HepG2 (cell line): Measurements from ENCODE around the gene ASTN2. TPM values are rescaled to one million over a fixed set of nuclear protein-coding genes. Genes with fewer than 3 reads are reported as not detected.
A peak's percentile ranks its signal among the peaks of the same experiment; 100 is the strongest.

Source experiments
- FOXA3 ChIP-seq: IDR thresholded peaks from 2 replicates; pipeline ENCODE4 v1.6.1; 2016; ENCODE audit warnings: missing genetic modification reagents, missing compliant biosample characterization
- JARID2 ChIP-seq: sonication (generic); formaldehyde crosslinking; IDR thresholded peaks from 2 replicates; pipeline ENCODE4 v1.8.1; 2023; ENCODE audit warnings: missing genetic modification reagents, inconsistent platforms; ENCODE audit not compliant: insufficient replicate concordance
- NFATC3 ChIP-seq: sonication (generic); formaldehyde crosslinking; IDR thresholded peaks from 2 replicates; pipeline ENCODE4 v1.5.1; 2020; ENCODE audit warnings: mild to moderate bottlenecking, missing genetic modification reagents
- NFKB2 ChIP-seq: sonication (generic); formaldehyde crosslinking; IDR thresholded peaks from 2 replicates; pipeline ENCODE4 v1.4.0; 2020; ENCODE audit warnings: missing genetic modification reagents, borderline replicate concordance
- RFX5 ChIP-seq: IDR thresholded peaks from 2 replicates; pipeline ENCODE4 v1.6.1; 2011; ENCODE audit warnings: low read depth, low read length, improper control_type of control experiment
- SMYD3 ChIP-seq: sonication (generic); formaldehyde crosslinking; IDR thresholded peaks from 2 replicates; pipeline ENCODE4 v1.8.1; 2023; ENCODE audit warnings: mild to moderate bottlenecking, missing genetic modification reagents
- SNRNP70 ChIP-seq: fragments of 200-400 bp; formaldehyde crosslinking; IDR thresholded peaks from 2 replicates; pipeline ENCODE4 v1.6.1; 2017; ENCODE audit warnings: mild to moderate bottlenecking, low read depth, low read length, moderate library complexity
- SPEN ChIP-seq: sonication (generic); formaldehyde crosslinking; IDR thresholded peaks from 2 replicates; pipeline ENCODE4 v1.5.1; 2020; ENCODE audit warnings: low read depth, mild to moderate bottlenecking, missing genetic modification reagents
- XRCC5 ChIP-seq: fragments of 200-400 bp; formaldehyde crosslinking; optimal IDR thresholded peaks from 2 replicates; pipeline ENCODE3; 2017; ENCODE audit warnings: mild to moderate bottlenecking, low read length
- ZFP36L1 ChIP-seq: sonication (generic); formaldehyde crosslinking; IDR thresholded peaks from 2 replicates; pipeline ENCODE4 v1.8.0; 2022; ENCODE audit warnings: mild to moderate bottlenecking, missing genetic modification reagents, moderate library complexity
- ZNF12 ChIP-seq: sonication (generic); formaldehyde crosslinking; IDR thresholded peaks from 2 replicates; pipeline ENCODE4 v1.5.0; 2020; ENCODE audit warnings: missing genetic modification reagents
- ZNF136 ChIP-seq: sonication (generic); formaldehyde crosslinking; IDR thresholded peaks from 2 replicates; pipeline ENCODE4 v1.8.1; 2022; ENCODE audit warnings: low read depth, mild to moderate bottlenecking, moderate library complexity, missing genetic modification reagents
- ZNF431 ChIP-seq: sonication (generic); formaldehyde crosslinking; IDR thresholded peaks from 2 replicates; pipeline ENCODE4 v1.9.0; 2022; ENCODE audit warnings: missing genetic modification reagents, low read depth, mild to moderate bottlenecking, borderline replicate concordance
- ZNF441 ChIP-seq: sonication (generic); formaldehyde crosslinking; IDR thresholded peaks from 2 replicates; pipeline ENCODE4 v1.7.0; 2021; ENCODE audit warnings: missing genetic modification reagents, borderline replicate concordance
- ZNF776 ChIP-seq: sonication (generic); formaldehyde crosslinking; IDR thresholded peaks from 2 replicates; pipeline ENCODE4 v1.4.0; 2020; ENCODE audit warnings: mild to moderate bottlenecking, missing genetic modification reagents
- ZNF83 ChIP-seq: sonication (generic); formaldehyde crosslinking; IDR thresholded peaks from 2 replicates; pipeline ENCODE4 v1.4.0; 2020; ENCODE audit warnings: missing genetic modification reagents, mild to moderate bottlenecking, borderline replicate concordance
- ZSCAN12 ChIP-seq: sonication (generic); formaldehyde crosslinking; IDR thresholded peaks from 2 replicates; pipeline ENCODE4 v1.9.0; 2021; ENCODE audit warnings: mild to moderate bottlenecking, missing genetic modification reagents
- polyA plus RNA-seq, 8 experiments: library from polyadenylated mRNA; depleted of rRNA in 3 of 8; stranded (reverse) in 7 of 8; unstranded in 1 of 8; fragments of >200 nt; fragmentation: Illumina TruSeq in 4 of 8; extraction: Trizol in 4 of 8; gene quantifications; 2 replicates each; pipeline versions ENCODE4 v1.2.1 to v1.2.3, GENCODE V29; 2011 to 2016; ENCODE audit warnings: low read depth in 4 of 8, missing spikeins in 1 of 8, mixed read lengths in 1 of 8; ENCODE audit not compliant: insufficient read depth in 1 of 8
- total RNA-seq, 5 experiments: library from RNA; depleted of rRNA; stranded (reverse); fragments of >200 nt; fragmentation: Illumina TruSeq; extraction: Trizol; gene quantifications; 2 replicates each; pipeline ENCODE4 v1.2.3, GENCODE V29; 2016; ENCODE audit warnings: low read depth in 1 of 5
- TF ChIP-seq, protein P1 (sequence below): sonication (generic); formaldehyde crosslinking; IDR thresholded peaks from 2 replicates; pipeline ENCODE4 v1.4.0; 2020; ENCODE audit warnings: missing genetic modification reagents
- TF ChIP-seq, protein P2 (sequence below): sonication (generic); IDR thresholded peaks from 2 replicates; pipeline ENCODE4 v1.6.1; 2016; ENCODE audit warnings: low read depth, borderline replicate concordance
- TF ChIP-seq, protein P3 (sequence below), 2 experiments: IDR thresholded peaks; 2 replicates each; pipeline ENCODE4 v1.6.1; 2011 to 2012; ENCODE audit warnings: low read length in 2 of 2, borderline replicate concordance in 1 of 2, low read depth in 1 of 2, mild to moderate bottlenecking in 1 of 2, moderate library complexity in 1 of 2
- TF ChIP-seq, protein P4 (sequence below): sonication (generic); formaldehyde crosslinking; IDR thresholded peaks from 2 replicates; pipeline ENCODE4 v1.5.0; 2020; ENCODE audit warnings: missing genetic modification reagents, mild to moderate bottlenecking, borderline replicate concordance
- TF ChIP-seq, protein P5 (sequence below): sonication (generic); formaldehyde crosslinking; IDR thresholded peaks from 2 replicates; pipeline ENCODE4 v1.4.0; 2020; ENCODE audit warnings: missing genetic modification reagents

ASTN2 gene
- total and polyA plus RNA-seq, 2 of the 13 experiments (the other 11 are each of a cell fraction or from before 2014, with no cell fraction given): 5.2 to 13.5 TPM

DNA sequence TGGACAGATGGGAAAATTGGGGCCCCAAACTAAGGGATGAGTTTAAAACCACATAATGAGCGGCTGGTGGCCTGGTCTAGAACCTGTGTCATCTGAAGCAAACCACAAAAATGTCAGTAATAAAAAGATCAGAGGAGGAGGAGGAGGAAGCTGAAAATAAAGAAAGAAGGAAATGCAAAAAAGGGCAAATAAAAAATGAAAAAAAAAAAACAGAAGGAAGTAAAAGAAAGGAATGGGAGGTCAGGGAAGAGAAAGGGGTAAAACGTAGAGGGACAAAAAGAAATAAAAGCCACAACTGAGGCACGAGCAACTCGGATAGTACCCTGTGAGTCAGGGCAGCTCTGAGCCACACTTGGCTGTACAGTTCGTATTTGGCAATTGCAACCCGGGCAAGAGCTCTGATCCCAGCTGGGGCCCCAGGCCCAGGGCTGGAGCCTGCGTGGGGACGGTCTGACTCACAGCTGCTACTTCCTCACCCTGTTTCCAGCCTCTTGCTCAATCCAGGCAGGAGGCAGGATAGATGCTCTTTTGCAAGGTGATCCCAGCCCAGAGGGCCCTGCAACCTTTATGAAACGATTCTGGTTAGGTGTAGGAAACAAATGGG lies 865.7 kb downstream of the ASTN2 start (continued):
- TF ChIP-seq, protein P1, sequence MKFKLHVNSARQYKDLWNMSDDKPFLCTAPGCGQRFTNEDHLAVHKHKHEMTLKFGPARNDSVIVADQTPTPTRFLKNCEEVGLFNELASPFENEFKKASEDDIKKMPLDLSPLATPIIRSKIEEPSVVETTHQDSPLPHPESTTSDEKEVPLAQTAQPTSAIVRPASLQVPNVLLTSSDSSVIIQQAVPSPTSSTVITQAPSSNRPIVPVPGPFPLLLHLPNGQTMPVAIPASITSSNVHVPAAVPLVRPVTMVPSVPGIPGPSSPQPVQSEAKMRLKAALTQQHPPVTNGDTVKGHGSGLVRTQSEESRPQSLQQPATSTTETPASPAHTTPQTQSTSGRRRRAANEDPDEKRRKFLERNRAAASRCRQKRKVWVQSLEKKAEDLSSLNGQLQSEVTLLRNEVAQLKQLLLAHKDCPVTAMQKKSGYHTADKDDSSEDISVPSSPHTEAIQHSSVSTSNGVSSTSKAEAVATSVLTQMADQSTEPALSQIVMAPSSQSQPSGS: 0 out of 2 replicates have a peak, but pooled peaks have one; percentile 45
- TF ChIP-seq SMYD3 (CRISPR knock-in tag): no peak
- TF ChIP-seq ZFP36L1 (CRISPR knock-in tag): no peak
- TF ChIP-seq ZNF12: peak; percentile 46; the same call in 1 of the 2 replicates
- TF ChIP-seq, protein P2, sequence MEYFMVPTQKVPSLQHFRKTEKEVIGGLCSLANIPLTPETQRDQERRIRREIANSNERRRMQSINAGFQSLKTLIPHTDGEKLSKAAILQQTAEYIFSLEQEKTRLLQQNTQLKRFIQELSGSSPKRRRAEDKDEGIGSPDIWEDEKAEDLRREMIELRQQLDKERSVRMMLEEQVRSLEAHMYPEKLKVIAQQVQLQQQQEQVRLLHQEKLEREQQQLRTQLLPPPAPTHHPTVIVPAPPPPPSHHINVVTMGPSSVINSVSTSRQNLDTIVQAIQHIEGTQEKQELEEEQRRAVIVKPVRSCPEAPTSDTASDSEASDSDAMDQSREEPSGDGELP: peak; percentile 94; the same call in 1 of the 2 replicates
- TF ChIP-seq ZNF136 (CRISPR knock-in tag): peak; percentile 80; the same call in 1 of the 2 replicates
- TF ChIP-seq ZNF431: no peak
- TF ChIP-seq NFATC3 (CRISPR knock-in tag): 0 out of 2 replicates have a peak, but pooled peaks have one; percentile 30
- TF ChIP-seq, protein P3, sequence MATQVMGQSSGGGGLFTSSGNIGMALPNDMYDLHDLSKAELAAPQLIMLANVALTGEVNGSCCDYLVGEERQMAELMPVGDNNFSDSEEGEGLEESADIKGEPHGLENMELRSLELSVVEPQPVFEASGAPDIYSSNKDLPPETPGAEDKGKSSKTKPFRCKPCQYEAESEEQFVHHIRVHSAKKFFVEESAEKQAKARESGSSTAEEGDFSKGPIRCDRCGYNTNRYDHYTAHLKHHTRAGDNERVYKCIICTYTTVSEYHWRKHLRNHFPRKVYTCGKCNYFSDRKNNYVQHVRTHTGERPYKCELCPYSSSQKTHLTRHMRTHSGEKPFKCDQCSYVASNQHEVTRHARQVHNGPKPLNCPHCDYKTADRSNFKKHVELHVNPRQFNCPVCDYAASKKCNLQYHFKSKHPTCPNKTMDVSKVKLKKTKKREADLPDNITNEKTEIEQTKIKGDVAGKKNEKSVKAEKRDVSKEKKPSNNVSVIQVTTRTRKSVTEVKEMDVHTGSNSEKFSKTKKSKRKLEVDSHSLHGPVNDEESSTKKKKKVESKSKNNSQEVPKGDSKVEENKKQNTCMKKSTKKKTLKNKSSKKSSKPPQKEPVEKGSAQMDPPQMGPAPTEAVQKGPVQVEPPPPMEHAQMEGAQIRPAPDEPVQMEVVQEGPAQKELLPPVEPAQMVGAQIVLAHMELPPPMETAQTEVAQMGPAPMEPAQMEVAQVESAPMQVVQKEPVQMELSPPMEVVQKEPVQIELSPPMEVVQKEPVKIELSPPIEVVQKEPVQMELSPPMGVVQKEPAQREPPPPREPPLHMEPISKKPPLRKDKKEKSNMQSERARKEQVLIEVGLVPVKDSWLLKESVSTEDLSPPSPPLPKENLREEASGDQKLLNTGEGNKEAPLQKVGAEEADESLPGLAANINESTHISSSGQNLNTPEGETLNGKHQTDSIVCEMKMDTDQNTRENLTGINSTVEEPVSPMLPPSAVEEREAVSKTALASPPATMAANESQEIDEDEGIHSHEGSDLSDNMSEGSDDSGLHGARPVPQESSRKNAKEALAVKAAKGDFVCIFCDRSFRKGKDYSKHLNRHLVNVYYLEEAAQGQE (IDR thresholded peaks at IDR 0.05; ENCODE audit: borderline replicate concordance in 1 of 2, low read depth in 1 of 2, low read length in 2 of 2): 0 out of 4 replicates have a peak, but pooled peaks of 1 of the 2 experiments have one; percentile 19
- TF ChIP-seq ZSCAN12 (CRISPR knock-in tag): no peak
- TF ChIP-seq ZNF83 (CRISPR knock-in tag): no peak
- peak; percentile 68 for TF ChIP-seq XRCC5
- TF ChIP-seq, protein P4, sequence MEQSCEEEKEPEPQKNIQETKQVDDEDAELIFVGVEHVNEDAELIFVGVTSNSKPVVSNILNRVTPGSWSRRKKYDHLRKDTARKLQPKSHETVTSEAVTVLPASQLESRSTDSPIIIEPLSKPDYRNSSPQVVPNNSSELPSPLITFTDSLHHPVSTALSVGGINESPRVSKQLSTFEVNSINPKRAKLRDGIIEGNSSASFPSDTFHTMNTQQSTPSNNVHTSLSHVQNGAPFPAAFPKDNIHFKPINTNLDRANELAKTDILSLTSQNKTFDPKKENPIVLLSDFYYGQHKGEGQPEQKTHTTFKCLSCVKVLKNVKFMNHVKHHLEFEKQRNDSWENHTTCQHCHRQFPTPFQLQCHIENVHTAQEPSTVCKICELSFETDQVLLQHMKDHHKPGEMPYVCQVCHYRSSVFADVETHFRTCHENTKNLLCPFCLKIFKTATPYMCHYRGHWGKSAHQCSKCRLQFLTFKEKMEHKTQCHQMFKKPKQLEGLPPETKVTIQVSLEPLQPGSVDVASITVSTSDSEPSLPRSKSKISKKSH (CRISPR knock-in tag): no peak
- no peak for TF ChIP-seq ZNF776 (CRISPR knock-in tag)
- TF ChIP-seq SNRNP70: no peak
- TF ChIP-seq, protein P5, sequence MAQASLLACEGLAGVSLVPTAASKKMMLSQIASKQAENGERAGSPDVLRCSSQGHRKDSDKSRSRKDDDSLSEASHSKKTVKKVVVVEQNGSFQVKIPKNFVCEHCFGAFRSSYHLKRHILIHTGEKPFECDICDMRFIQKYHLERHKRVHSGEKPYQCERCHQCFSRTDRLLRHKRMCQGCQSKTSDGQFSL (CRISPR knock-in tag): no peak
- no peak for TF ChIP-seq JARID2 (CRISPR knock-in tag)
- TF ChIP-seq FOXA3 (CRISPR knock-in tag): peak; percentile 45
- no peak for TF ChIP-seq RFX5
- 0 out of 2 replicates have a peak, but pooled peaks have one; percentile 51 for TF ChIP-seq ZNF441 (CRISPR knock-in tag)
- 0 out of 2 replicates have a peak, but pooled peaks have one; percentile 39 for TF ChIP-seq SPEN (CRISPR knock-in tag)
- peak; percentile 55; the same call in 1 of the 2 replicates for TF ChIP-seq NFKB2
